T-helper 1 cell (primary cell): ENCODE data around the gene DCK.
"Not testable (repeated sequence)": the region's sequence is repeated elsewhere in the genome, so short reads cannot be mapped to it uniquely, and the experiment has no call there.

Source experiments
- DNase-seq, 5 donors: peaks; one replicate each; pipeline ENCODE4 v3.0.0-alpha.2; 2012 to 2020
- total RNA-seq, 4 donors: gene quantifications; one replicate each; lab custom pipeline; 2026; lab: John Stamatoyannopoulos, UW

Gene DCK
- total RNA-seq, result 24.4 to 45.3 (median 32.4) reads per million in 4 donors

- peak; percentile 69 to 91 (median 76) for DNase-seq
Observed at GRCh38 chr4:70993181-70994068, at the start of gene DCK. Gene DCK (plus strand): TSS chr4:70993649. CDS start chr4:70993836, 187 bp downstream.

GRCh38 chr4:70945046-70945445, 48.4 kb upstream of the DCK start:
- DNase-seq, result no peak

GRCh38 chr4:70945452-70946055, 47.9 kb upstream of the DCK start:
- no peak for DNase-seq

- no peak for DNase-seq
Observed at GRCh38 chr4:70946939-70947338, 46.5 kb upstream of the DCK start.

GRCh38 chr4:70948665-70949260, 44.7 kb upstream of the DCK start:
- DNase-seq, result no peak

- no peak for DNase-seq
Observed at GRCh38 chr4:70954032-70954431, 39.4 kb upstream of the DCK start.

- DNase-seq, result no peak
Observed at GRCh38 chr4:70956549-70957210, 36.8 kb upstream of the DCK start.

- no peak for DNase-seq
Observed at GRCh38 chr4:70958681-70959080, 34.8 kb upstream of the DCK start.

GRCh38 chr4:70969076-70969475, 24.4 kb upstream of the DCK start:
- DNase-seq, result no peak

- no peak for DNase-seq
Observed at GRCh38 chr4:70976252-70976651, 17.2 kb upstream of the DCK start.

GRCh38 chr4:70979445-70980008, 13.9 kb upstream of the DCK start:
- DNase-seq, result no peak

- no peak for DNase-seq
Observed at GRCh38 chr4:70980196-70980595, 13.3 kb upstream of the DCK start.

- DNase-seq, result no peak
Observed at GRCh38 chr4:70984106-70984505, 9.3 kb upstream of the DCK start.

GRCh38 chr4:70984589-70984988, 8.9 kb upstream of the DCK start:
- no peak for DNase-seq

GRCh38 chr4:70991596-70991995, 1.9 kb upstream of the DCK start:
- DNase-seq, result no peak

- DNase-seq, result no peak
Observed at GRCh38 chr4:70992391-70992881, 1.0 kb upstream of the DCK start.

GRCh38 chr4:70994069-70994366, 569 bp downstream of the DCK start:
- DNase-seq, result no peak

GRCh38 chr4:70994387-70995099, 1.1 kb downstream of the DCK start:
- peak in 1 of 5 donors; percentile 22 for DNase-seq

GRCh38 chr4:70996018-70996360, 2.5 kb downstream of the DCK start:
- DNase-seq, result peak in 1 of 5 donors; percentile 37

GRCh38 chr4:70997036-70997435, 3.6 kb downstream of the DCK start:
- no peak for DNase-seq

GRCh38 chr4:70997546-70997945, 4.1 kb downstream of the DCK start:
- no peak for DNase-seq

- DNase-seq, result not testable (repeated sequence)
Observed at GRCh38 chr4:70999639-71000038, 6.2 kb downstream of the DCK start.
